Natural killer cell treated with Interleukin-12 subunit alpha and Interleukin-12 subunit beta and Interleukin-15 and Interleukin-18, amount 100 ng/mL, for 72 hours (primary cell): ENCODE data around the gene CYBC1. TPM values are rescaled to one million over a fixed set of nuclear protein-coding genes. Genes with fewer than 3 reads are reported as not detected.
A peak's percentile ranks its signal among the peaks of the same experiment; 100 is the strongest.

ENCODE experiments used
- ATAC-seq, 2 donors: fragments of 150-1000 bp; cut with Tn5 transposase in 1 of 2; sonication (Bioruptor Pico), chemical (Tn5 transposase) in 1 of 2; 2 replicates each; pipeline ENCODE4 v1.10.0; 2021
- DNase-seq: peaks from one replicate; pipeline ENCODE4 v3.0.0; 2022; ENCODE audit warnings: low spot score
- H3K27ac Mint-ChIP-seq, 2 donors: 1 replicate in 1 of 2; 2 replicates in 1 of 2; pipeline ENCODE4 v1.8.0; 2022; ENCODE audit warnings: mixed read lengths in 2 of 2, mild to moderate bottlenecking in 1 of 2, moderate library complexity in 1 of 2
- H3K27me3 Mint-ChIP-seq, 2 donors: 1 replicate in 1 of 2; 2 replicates in 1 of 2; pipeline ENCODE4 v1.8.0; 2022; ENCODE audit warnings: mixed read lengths in 2 of 2
- H3K36me3 Mint-ChIP-seq: one replicate; pipeline ENCODE4 v1.8.0; 2022; ENCODE audit warnings: mixed read lengths
- H3K4me1 Mint-ChIP-seq, 2 donors: 1 replicate in 1 of 2; 2 replicates in 1 of 2; pipeline ENCODE4 v1.8.0; 2022; ENCODE audit warnings: low read depth in 2 of 2, mixed read lengths in 2 of 2, mild to moderate bottlenecking in 1 of 2
- H3K4me3 Mint-ChIP-seq: one replicate; pipeline ENCODE4 v1.8.0; 2022; ENCODE audit warnings: mixed read lengths
- H3K9me3 Mint-ChIP-seq: 2 replicates; pipeline ENCODE4 v1.8.0; 2022; ENCODE audit warnings: mixed read lengths
- total RNA-seq, 2 donors: library from RNA; stranded (reverse); gene quantifications; one replicate each; pipeline ENCODE4 v1.2.3, GENCODE V29; 2022

Gene CYBC1
- total RNA-seq, 2 donors from 2014 or later = 300 to 380 TPM

- Mint-ChIP-seq H3K4me3 (no peak overlapping the region), H3K27me3 (no peaks in the 10 kb centered on the region), H3K27ac (no peak overlapping the region), H3K4me1 (peaks cover 6 to 18% of the 10 kb centered on the region in 2 donors), H3K9me3 (no peaks in the 10 kb centered on the region), H3K36me3 (peaks cover 2% of the 10 kb centered on the region)
- peak; percentile 41 for DNase-seq
- no peak for ATAC-seq
Observed at GRCh38 chr17:82397449-82398335, 52.9 kb downstream of the CYBC1 start.

- no peaks in the 10 kb centered on the region for H3K36me3 Mint-ChIP-seq
- ATAC-seq (no peak), DNase-seq (peak; percentile 46)
- H3K27me3 Mint-ChIP-seq = no peaks in the 10 kb centered on the region
- no peak overlapping the region for H3K27ac Mint-ChIP-seq
- no peak overlapping the region for H3K4me3 Mint-ChIP-seq
- H3K4me1 Mint-ChIP-seq = peaks cover 6 to 18% of the 10 kb centered on the region in 2 donors
- no peaks in the 10 kb centered on the region for H3K9me3 Mint-ChIP-seq
Observed at GRCh38 chr17:82396601-82397435, 53.7 kb downstream of the CYBC1 start.

GRCh38 chr17:82394278-82394677 lies 56.3 kb downstream of the CYBC1 start:
- ATAC-seq (no peak), DNase-seq (peak; percentile 45)
- H3K27ac Mint-ChIP-seq = no peak overlapping the region
- H3K27me3 Mint-ChIP-seq = no peaks in the 10 kb centered on the region
- H3K4me3 Mint-ChIP-seq = no peak overlapping the region
- H3K9me3 Mint-ChIP-seq = no peaks in the 10 kb centered on the region
- H3K36me3 Mint-ChIP-seq = no peaks in the 10 kb centered on the region
- peaks cover 0 to 8% of the 10 kb centered on the region in 2 donors for H3K4me1 Mint-ChIP-seq

GRCh38 chr17:82392941-82393340 lies 57.6 kb downstream of the CYBC1 start:
- ATAC-seq (no peak), DNase-seq (peak; percentile 5)
- Mint-ChIP-seq H3K4me1 (peaks cover 0 to 8% of the 10 kb centered on the region in 2 donors), H3K4me3 (no peak overlapping the region), H3K27ac (no peak overlapping the region), H3K9me3 (no peaks in the 10 kb centered on the region), H3K36me3 (no peaks in the 10 kb centered on the region), H3K27me3 (peaks cover 0 to 1% of the 10 kb centered on the region in 2 donors)

Other genes starting within 250 kb of the CYBC1 start
- 10 to 100 TPM; 34.0 to 82.2 TPM for gene CCDC57, start 237.9 kb downstream of the CYBC1 start, total RNA-seq
- 100 to 1,000 TPM; 241 to 534 TPM for gene SLC16A3, start 221.7 kb downstream of the CYBC1 start, total RNA-seq
- 100 to 1,000 TPM; 160 to 215 TPM for gene CSNK1D, start 177.1 kb downstream of the CYBC1 start, total RNA-seq
- 10 to 100 TPM; 61.8 to 73.6 TPM for gene CD7, start 133.1 kb downstream of the CYBC1 start, total RNA-seq
- gene SECTM1, start 117.0 kb downstream of the CYBC1 start, total RNA-seq = under 1 TPM in 1 of 2 donors, not detected in 1; 0.56 TPM
- gene TEX19, start 91.5 kb downstream of the CYBC1 start, total RNA-seq = not detected
- not detected for gene UTS2R, start 79.0 kb downstream of the CYBC1 start, total RNA-seq
- 10 to 100 TPM; 19.5 to 40.1 TPM for gene HEXD, start 32.4 kb downstream of the CYBC1 start, total RNA-seq
- 10 to 100 TPM; 29.7 to 30.1 TPM for gene OGFOD3, start 32.2 kb downstream of the CYBC1 start, total RNA-seq
- 100 to 1,000 TPM; 217 to 295 TPM for gene NARF, start 8.0 kb upstream of the CYBC1 start, total RNA-seq
- 100 to 1,000 TPM in 1 of 2 donors, 10 to 100 TPM in 1; 60.9 to 108 TPM for gene FOXK2, start 69.0 kb upstream of the CYBC1 start, total RNA-seq
- 10 to 100 TPM; 68.0 to 75.7 TPM for gene WDR45B, start 197.7 kb upstream of the CYBC1 start, total RNA-seq
- gene RAB40B, start 247.9 kb upstream of the CYBC1 start, total RNA-seq = 1 to 10 TPM; 1.1 to 1.2 TPM